Type B pancreatic cell (in vitro differentiated cells): ENCODE data around the gene CARD9. TPM values are rescaled to one million over a fixed set of nuclear protein-coding genes. Genes with fewer than 3 reads are reported as not detected.

Source experiments
- DNase-seq: peaks from one replicate; pipeline ENCODE4 v3.0.0; 2021; ENCODE audit warnings: mixed read lengths; ENCODE audit not compliant: unreplicated experiment; ENCODE audit errors: extremely low spot score
- H3K27ac Mint-ChIP-seq: 2 replicates; pipeline ENCODE4 v1.8.0; 2021; ENCODE audit warnings: mild to moderate bottlenecking, mixed read lengths
- H3K27me3 Mint-ChIP-seq: 2 replicates; pipeline ENCODE4 v1.8.0; 2021; ENCODE audit warnings: mixed read lengths
- H3K36me3 Mint-ChIP-seq: 2 replicates; pipeline ENCODE4 v1.8.0; 2021; ENCODE audit warnings: mixed read lengths
- H3K4me1 Mint-ChIP-seq: one replicate; pipeline ENCODE4 v1.8.0; 2021; ENCODE audit warnings: mixed read lengths; ENCODE audit not compliant: unreplicated experiment
- H3K4me3 Mint-ChIP-seq: 2 replicates; pipeline ENCODE4 v1.8.0; 2021; ENCODE audit warnings: mild to moderate bottlenecking, mixed read lengths
- H3K9me3 Mint-ChIP-seq: 2 replicates; pipeline ENCODE4 v1.8.0; 2021; ENCODE audit warnings: mixed read lengths
- CTCF ChIP-seq: fragments of 200-600 bp; sonication (generic); conservative IDR thresholded peaks from 2 replicates; pipeline ENCODE4 v1.5.0; 2021; ENCODE audit warnings: antibody characterized with exemption, mild to moderate bottlenecking
- total RNA-seq: library from RNA; stranded (reverse); gene quantifications from 2 replicates; pipeline ENCODE4 v1.2.1, GENCODE V29; 2021; ENCODE audit warnings: low replicate concordance

The CARD9 gene
- total RNA-seq, 1 donor from 2014 or later = 2.6 TPM

GRCh38 chr9:136334541-136334940 lies 38.9 kb downstream of the CARD9 start:
- no peaks in the 10 kb centered on the region for H3K27me3 Mint-ChIP-seq
- H3K4me1 Mint-ChIP-seq = peaks cover 5% of the 10 kb centered on the region
- no peak for TF ChIP-seq CTCF
- H3K36me3 Mint-ChIP-seq = peaks cover 4% of the 10 kb centered on the region
- H3K27ac Mint-ChIP-seq = no peak overlapping the region
- no peaks in the 10 kb centered on the region for H3K9me3 Mint-ChIP-seq
- no peak for DNase-seq
- no peak overlapping the region for H3K4me3 Mint-ChIP-seq

GRCh38 chr9:136333486-136333885 lies 40.0 kb downstream of the CARD9 start:
- no peak for DNase-seq
- Mint-ChIP-seq H3K27me3 (no peaks in the 10 kb centered on the region), H3K4me1 (peaks cover 4% of the 10 kb centered on the region), H3K9me3 (no peaks in the 10 kb centered on the region), H3K4me3 (no peak overlapping the region), H3K27ac (no peak overlapping the region), H3K36me3 (no peaks in the 10 kb centered on the region)
- no peak for TF ChIP-seq CTCF

GRCh38 chr9:136333045-136333444 lies 40.4 kb downstream of the CARD9 start:
- Mint-ChIP-seq H3K4me3 (no peak overlapping the region), H3K9me3 (no peaks in the 10 kb centered on the region), H3K27ac (no peak overlapping the region), H3K27me3 (no peaks in the 10 kb centered on the region), H3K4me1 (peaks cover 4% of the 10 kb centered on the region), H3K36me3 (no peaks in the 10 kb centered on the region)
- TF ChIP-seq CTCF = no peak
- DNase-seq = no peak

- H3K4me3 Mint-ChIP-seq = no peak overlapping the region
- H3K27me3 Mint-ChIP-seq = no peaks in the 10 kb centered on the region
- H3K27ac Mint-ChIP-seq = no peak overlapping the region
- H3K9me3 Mint-ChIP-seq = no peaks in the 10 kb centered on the region
- TF ChIP-seq CTCF = no peak
- H3K36me3 Mint-ChIP-seq = no peaks in the 10 kb centered on the region
- peaks cover 4% of the 10 kb centered on the region for H3K4me1 Mint-ChIP-seq
- no peak for DNase-seq
Measured at GRCh38 chr9:136332482-136332983, 40.9 kb downstream of the CARD9 start.

GRCh38 chr9:136331556-136332481 lies 41.6 kb downstream of the CARD9 start:
- H3K27me3 Mint-ChIP-seq = no peaks in the 10 kb centered on the region
- DNase-seq = no peak
- peaks cover 4% of the 10 kb centered on the region for H3K4me1 Mint-ChIP-seq
- no peaks in the 10 kb centered on the region for H3K36me3 Mint-ChIP-seq
- H3K4me3 Mint-ChIP-seq = no peak overlapping the region
- no peaks in the 10 kb centered on the region for H3K9me3 Mint-ChIP-seq
- no peak overlapping the region for H3K27ac Mint-ChIP-seq
- TF ChIP-seq CTCF = no peak
